Activated CD4-positive, alpha-beta memory T cell treated with anti-CD3 and anti-CD28 coated beads for 36 hours (primary cell): ENCODE measurements around the gene NAALAD2. TPM values are rescaled to one million over a fixed set of nuclear protein-coding genes. Genes with fewer than 3 reads are reported as not detected.
"Not testable (repeated sequence)": the region's sequence is repeated elsewhere in the genome, so short reads cannot be mapped to it uniquely, and the experiment has no call there.

ENCODE experiments used
- CTCF ChIA-PET: fragments of 350-600 bp; sonication (Branson Sonifier 250); formaldehyde crosslinking; loops from one replicate; lab custom pipeline; 2021; ENCODE audit warnings: antibody characterized with exemption, inconsistent platforms; lab: Charles Lee
- POLR2A ChIA-PET: fragments of 350-600 bp; sonication (Branson Sonifier 250); formaldehyde crosslinking; loops from one replicate; lab custom pipeline; 2021; ENCODE audit warnings: antibody characterized with exemption; lab: Charles Lee
- DNase-seq: peaks from one replicate; pipeline ENCODE4 v3.0.0-alpha.2; 2020
- H3K27ac Mint-ChIP-seq: one replicate; pipeline ENCODE4 v1.8.0; 2021; ENCODE audit warnings: mixed read lengths
- H3K27me3 Mint-ChIP-seq: one replicate; pipeline ENCODE4 v1.8.0; 2021; ENCODE audit warnings: mixed read lengths
- H3K36me3 Mint-ChIP-seq: one replicate; pipeline ENCODE4 v1.8.0; 2021; ENCODE audit warnings: mixed read lengths
- H3K4me1 Mint-ChIP-seq: one replicate; pipeline ENCODE4 v1.8.0; 2021; ENCODE audit warnings: low read depth, mixed read lengths
- H3K4me3 Mint-ChIP-seq: one replicate; pipeline ENCODE4 v1.8.0; 2021; ENCODE audit warnings: mild to moderate bottlenecking, mixed read lengths
- H3K9me3 Mint-ChIP-seq: one replicate; pipeline ENCODE4 v1.8.0; 2021; ENCODE audit warnings: mixed read lengths
- intact Hi-C: fragments of 100-400 bp; cut with micrococcal nuclease; formaldehyde crosslinking; loops from one replicate; pipeline ENCODE4 v1.15.1; 2023
- total RNA-seq, 2 experiments: library from RNA; stranded (reverse); gene quantifications; one replicate each; pipeline ENCODE4 v1.2.3, GENCODE V29; 2021

Gene NAALAD2
- total RNA-seq, 2 experiments from 2014 or later, result not detected

- no peaks in the 10 kb centered on the region for H3K36me3 Mint-ChIP-seq
- no peak overlapping the region for H3K4me3 Mint-ChIP-seq
- CTCF ChIA-PET, result no interaction called here
Observed at GRCh38 chr11:90148900-90149299, 14.4 kb downstream of the NAALAD2 start.

GRCh38 chr11:90166982-90167573 lies 32.6 kb downstream of the NAALAD2 start:
- CTCF ChIA-PET, H3K9me3 Mint-ChIP-seq, H3K4me1 Mint-ChIP-seq, H3K27ac Mint-ChIP-seq, DNase-seq, H3K36me3 Mint-ChIP-seq, intact Hi-C loops, H3K27me3 Mint-ChIP-seq, POLR2A ChIA-PET, H3K4me3 Mint-ChIP-seq: not testable (repeated sequence)

More at GRCh38 chr11:90148900-90149299, 14.4 kb downstream of the NAALAD2 start:
- POLR2A ChIA-PET, result no interaction called here
- no peak overlapping the region for H3K27ac Mint-ChIP-seq
- intact Hi-C loops, result no loop called here
- H3K9me3 Mint-ChIP-seq, result no peaks in the 10 kb centered on the region
- no peaks in the 10 kb centered on the region for H3K4me1 Mint-ChIP-seq
- peaks cover 2% of the 10 kb centered on the region for H3K27me3 Mint-ChIP-seq
- DNase-seq, result no peak

DNA sequence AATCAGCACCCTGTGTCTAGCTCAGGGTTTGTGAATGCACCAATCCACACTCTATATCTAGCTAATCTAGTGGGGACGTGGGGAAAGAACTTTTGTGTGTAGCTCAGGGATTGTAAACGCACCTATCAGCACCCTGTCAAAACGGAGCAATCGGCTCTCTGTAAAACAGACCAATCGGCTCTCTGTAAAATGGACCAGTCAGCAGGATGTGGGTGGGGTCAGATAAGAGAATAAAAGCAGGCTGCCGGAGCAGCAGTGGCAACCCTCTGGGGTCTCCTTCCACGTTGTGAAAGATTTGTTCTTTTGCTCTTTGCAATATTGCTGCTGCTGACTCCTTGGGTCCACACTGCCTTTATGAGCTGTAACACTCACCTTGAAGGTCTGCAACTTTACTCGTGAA lies 33.2 kb downstream of the NAALAD2 start:
- DNase-seq, H3K9me3 Mint-ChIP-seq, H3K4me1 Mint-ChIP-seq, intact Hi-C loops, H3K27me3 Mint-ChIP-seq, H3K4me3 Mint-ChIP-seq, POLR2A ChIA-PET, H3K36me3 Mint-ChIP-seq, CTCF ChIA-PET, H3K27ac Mint-ChIP-seq: not testable (repeated sequence)

- Mint-ChIP-seq H3K27ac (no peak overlapping the region), H3K27me3 (peaks cover 7% of the 10 kb centered on the region), H3K4me1 (no peaks in the 10 kb centered on the region), H3K36me3 (no peaks in the 10 kb centered on the region), H3K9me3 (no peaks in the 10 kb centered on the region), H3K4me3 (no peak overlapping the region)
- CTCF ChIA-PET, result no interaction called here
- POLR2A ChIA-PET, result no interaction called here
- intact Hi-C loops, result no loop called here
- no peak for DNase-seq
Observed at GRCh38 chr11:90168571-90168970, 34.1 kb downstream of the NAALAD2 start.

DNA sequence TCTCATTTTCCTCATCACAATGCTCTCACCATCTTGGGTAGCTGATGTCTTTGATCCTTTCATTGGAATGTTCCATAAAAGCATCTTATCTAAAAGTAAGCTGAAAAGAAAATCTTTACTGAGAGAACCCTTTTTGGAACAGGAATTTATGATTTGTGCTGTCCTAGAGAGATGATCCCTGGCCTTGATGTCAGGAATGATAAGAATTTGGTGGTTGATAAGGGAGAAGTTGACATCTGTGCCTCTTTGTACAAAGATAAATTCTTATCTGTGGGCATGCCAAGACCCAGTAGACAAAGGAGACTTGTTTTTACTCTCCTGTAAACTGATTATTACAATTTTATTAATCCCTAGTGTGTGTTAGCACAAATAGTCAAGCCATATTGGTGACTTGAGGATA lies 36.9 kb downstream of the NAALAD2 start:
- Mint-ChIP-seq H3K4me1 (no peaks in the 10 kb centered on the region), H3K4me3 (no peak overlapping the region), H3K9me3 (no peaks in the 10 kb centered on the region), H3K27ac (no peak overlapping the region), H3K36me3 (no peaks in the 10 kb centered on the region), H3K27me3 (peaks cover 1% of the 10 kb centered on the region)
- no peak for DNase-seq
- POLR2A ChIA-PET, result no interaction called here
- intact Hi-C loops, result no loop called here
- CTCF ChIA-PET, result no interaction called here

DNA sequence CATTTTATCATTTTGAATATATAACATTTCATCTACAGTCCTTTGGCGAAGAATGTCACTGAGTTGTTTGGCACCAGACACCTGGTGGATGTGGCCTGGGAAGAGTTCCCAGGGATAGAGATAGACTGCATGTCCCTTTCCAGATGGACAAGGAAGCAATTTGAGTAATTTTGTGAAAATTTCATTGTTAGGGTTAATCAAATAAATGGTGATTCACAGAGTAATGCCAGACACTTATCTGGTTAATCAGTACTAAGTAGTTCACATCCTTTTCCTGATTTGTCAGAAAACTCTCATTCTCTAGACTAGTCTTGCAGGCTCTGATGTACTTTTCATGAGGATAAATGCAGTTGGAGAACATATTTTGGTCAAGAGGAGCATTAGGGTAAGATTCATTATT lies 41.6 kb downstream of the NAALAD2 start:
- Mint-ChIP-seq H3K4me3 (no peak overlapping the region), H3K27me3 (peaks cover 2% of the 10 kb centered on the region), H3K4me1 (no peaks in the 10 kb centered on the region), H3K9me3 (no peaks in the 10 kb centered on the region), H3K36me3 (no peaks in the 10 kb centered on the region), H3K27ac (no peak overlapping the region)
- ChIA-PET CTCF (no interaction called here), POLR2A (no interaction called here)
- intact Hi-C loops, result no loop called here
- no peak for DNase-seq

GRCh38 chr11:90178751-90179150 lies 44.3 kb downstream of the NAALAD2 start:
- Mint-ChIP-seq H3K27me3 (peaks cover 2% of the 10 kb centered on the region), H3K36me3 (no peaks in the 10 kb centered on the region), H3K27ac (no peak overlapping the region), H3K4me1 (no peaks in the 10 kb centered on the region), H3K4me3 (no peak overlapping the region), H3K9me3 (no peaks in the 10 kb centered on the region)
- DNase-seq, result no peak
- intact Hi-C loops, result no loop called here
- POLR2A ChIA-PET, result no interaction called here
- CTCF ChIA-PET, result no interaction called here

GRCh38 chr11:90179923-90180322 lies 45.5 kb downstream of the NAALAD2 start:
- no peaks in the 10 kb centered on the region for H3K9me3 Mint-ChIP-seq
- DNase-seq, result no peak
- H3K4me3 Mint-ChIP-seq, result no peak overlapping the region
- intact Hi-C loops, result no loop called here
- peaks cover 2% of the 10 kb centered on the region for H3K27me3 Mint-ChIP-seq
- no peak overlapping the region for H3K27ac Mint-ChIP-seq
- ChIA-PET CTCF (no interaction called here), POLR2A (no interaction called here)
- no peaks in the 10 kb centered on the region for H3K4me1 Mint-ChIP-seq
- H3K36me3 Mint-ChIP-seq, result no peaks in the 10 kb centered on the region

DNA sequence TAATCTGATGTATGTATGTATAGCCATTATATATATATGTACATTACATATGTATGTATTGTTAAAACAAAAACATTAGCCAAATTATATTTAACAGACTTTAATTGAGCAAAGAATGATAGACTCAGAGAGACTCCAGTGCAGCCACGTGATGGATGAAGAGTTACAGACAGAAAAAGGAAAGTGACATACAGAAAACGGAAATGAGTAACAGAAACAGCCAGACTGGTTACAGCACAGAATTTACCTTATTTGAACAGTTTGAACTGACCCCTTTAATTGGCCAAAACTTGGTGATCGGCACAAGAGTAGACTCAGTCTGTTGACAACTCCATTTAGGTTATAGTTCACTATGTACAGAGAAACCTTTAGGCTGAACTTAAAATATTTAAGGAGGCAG lies 53.4 kb downstream of the NAALAD2 start:
- Mint-ChIP-seq H3K27me3 (no peaks in the 10 kb centered on the region), H3K4me1 (no peaks in the 10 kb centered on the region), H3K9me3 (peaks cover 3% of the 10 kb centered on the region), H3K4me3 (no peak overlapping the region), H3K27ac (no peak overlapping the region), H3K36me3 (peaks cover 10% of the 10 kb centered on the region)
- ChIA-PET CTCF (no interaction called here), POLR2A (interaction anchor here (0.7 kb wide), 1 partner anchor 35 kb away, joined by 3 read pairs; the partner anchor contains the start of gene CHORDC1)
- no peak for DNase-seq
- intact Hi-C loops, result no loop called here

DNA sequence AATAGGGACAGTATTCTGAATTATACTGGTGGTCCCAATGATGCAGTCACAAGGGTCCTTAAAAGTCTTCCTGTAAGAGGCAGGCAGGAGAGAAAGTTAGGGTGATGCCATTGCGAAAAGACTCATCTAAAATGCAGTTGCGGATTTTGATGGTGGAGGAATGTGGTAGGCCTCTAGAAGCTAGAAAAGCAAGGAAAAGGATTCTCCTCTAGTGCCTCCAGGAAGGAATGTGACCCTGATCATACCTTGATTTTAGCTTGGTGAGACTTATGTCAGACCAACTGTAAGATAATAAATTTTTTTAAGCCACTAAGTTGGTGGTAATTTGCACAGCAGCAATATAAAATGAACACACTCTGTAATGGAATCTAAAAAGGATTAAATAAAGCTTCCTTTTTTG lies 54.5 kb downstream of the NAALAD2 start:
- H3K27ac Mint-ChIP-seq, result no peak overlapping the region
- H3K9me3 Mint-ChIP-seq, result peaks cover 3% of the 10 kb centered on the region
- H3K4me1 Mint-ChIP-seq, result no peaks in the 10 kb centered on the region
- ChIA-PET CTCF (interaction anchor here (1.3 kb wide), 1 partner anchor 16 kb away, joined by 12 read pairs; no protein-coding TSS in a partner anchor), POLR2A (no interaction called here)
- H3K36me3 Mint-ChIP-seq, result peaks cover 10% of the 10 kb centered on the region
- no peak for DNase-seq
- H3K27me3 Mint-ChIP-seq, result no peaks in the 10 kb centered on the region
- intact Hi-C loops, result no loop called here
- H3K4me3 Mint-ChIP-seq, result no peak overlapping the region

- no peaks in the 10 kb centered on the region for H3K9me3 Mint-ChIP-seq
- H3K36me3 Mint-ChIP-seq, result peaks cover 20% of the 10 kb centered on the region
- ChIA-PET POLR2A (no interaction called here), CTCF (interaction anchor here (2.0 kb wide), 1 partner anchor 12 kb away, joined by 9 read pairs; no protein-coding TSS in a partner anchor)
- H3K4me1 Mint-ChIP-seq, result no peaks in the 10 kb centered on the region
- intact Hi-C loops, result no loop called here
- H3K27me3 Mint-ChIP-seq, result no peaks in the 10 kb centered on the region
- no peak for DNase-seq
- H3K4me3 Mint-ChIP-seq, result no peak overlapping the region
- no peak overlapping the region for H3K27ac Mint-ChIP-seq
Observed at GRCh38 chr11:90192869-90193582, 58.6 kb downstream of the NAALAD2 start.

DNA sequence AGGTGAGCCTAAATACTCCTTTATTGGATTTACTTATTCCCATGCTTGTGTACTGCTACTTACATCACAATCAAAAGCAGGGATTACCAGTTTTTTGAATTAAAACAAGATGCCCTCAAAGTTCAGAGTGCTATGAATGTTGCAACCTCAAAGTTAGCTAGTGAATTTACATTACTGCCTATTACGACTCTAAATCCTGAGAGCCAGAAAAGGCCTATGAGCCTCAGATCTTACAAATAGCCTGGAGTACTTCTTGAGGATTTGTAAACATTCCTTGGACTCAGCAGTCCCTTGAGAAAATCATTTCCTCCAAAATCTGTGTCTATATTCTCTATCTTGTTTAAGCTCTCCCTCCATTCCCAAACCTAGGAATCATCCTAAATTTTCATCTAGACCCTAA lies 62.9 kb downstream of the NAALAD2 start:
- no peak overlapping the region for H3K4me3 Mint-ChIP-seq
- H3K36me3 Mint-ChIP-seq, result peaks cover 31% of the 10 kb centered on the region
- intact Hi-C loops, result no loop called here
- no peak for DNase-seq
- ChIA-PET POLR2A (no interaction called here), CTCF (no interaction called here)
- no peaks in the 10 kb centered on the region for H3K27me3 Mint-ChIP-seq
- no peaks in the 10 kb centered on the region for H3K9me3 Mint-ChIP-seq
- H3K27ac Mint-ChIP-seq, result no peak overlapping the region
- peaks cover 4% of the 10 kb centered on the region for H3K4me1 Mint-ChIP-seq

DNA sequence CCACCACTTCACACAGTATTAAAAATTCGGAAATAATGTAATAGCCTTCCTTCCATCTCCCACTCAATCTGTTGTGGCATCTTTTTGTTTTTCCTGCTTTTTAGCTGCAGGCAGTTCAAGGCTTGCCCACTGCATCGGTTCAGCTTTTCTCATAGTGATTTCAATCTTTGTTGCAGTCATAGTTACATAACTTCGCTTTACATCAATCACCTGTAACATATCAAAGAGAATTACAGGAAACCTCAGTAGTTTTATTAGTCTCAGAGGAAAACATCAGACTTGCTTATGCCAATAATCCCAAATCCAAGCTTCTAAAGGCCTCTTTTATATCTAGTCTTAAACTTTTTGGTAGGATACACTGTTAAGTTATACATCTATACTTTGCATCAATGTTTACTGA lies 67.9 kb downstream of the NAALAD2 start:
- POLR2A ChIA-PET, result no interaction called here
- H3K27ac Mint-ChIP-seq, result no peak overlapping the region
- CTCF ChIA-PET, result no interaction called here
- no peaks in the 10 kb centered on the region for H3K27me3 Mint-ChIP-seq
- peaks cover 16% of the 10 kb centered on the region for H3K4me1 Mint-ChIP-seq
- peaks cover 44% of the 10 kb centered on the region for H3K36me3 Mint-ChIP-seq
- no peaks in the 10 kb centered on the region for H3K9me3 Mint-ChIP-seq
- DNase-seq, result no peak
- intact Hi-C loops, result no loop called here
- no peak overlapping the region for H3K4me3 Mint-ChIP-seq
